Measurements from ENCODE around the gene VWF.

VWF gene

DNA sequence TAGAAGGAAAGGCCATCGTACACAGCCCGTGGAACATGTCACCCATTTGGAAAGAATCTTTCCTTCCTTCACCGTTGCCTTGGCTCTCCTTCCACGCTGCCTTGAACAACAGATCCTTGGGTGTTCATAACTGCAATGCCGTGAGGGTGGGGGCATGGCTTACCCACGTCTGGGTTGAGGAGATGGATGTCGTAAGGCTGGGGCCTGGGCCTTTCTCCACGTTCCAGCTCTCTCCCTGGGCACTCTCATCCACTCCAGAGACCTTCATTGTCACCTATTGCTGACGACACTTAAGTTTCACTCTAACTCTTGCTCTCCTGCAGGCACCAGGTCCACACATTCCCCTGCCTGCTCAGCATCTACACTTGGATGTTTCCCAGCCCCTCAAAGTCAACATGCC is 198.8 kb downstream of the VWF start:
- TF ChIP-seq FOXA1 (IDR thresholded peaks at IDR 0.05) (no peak), NFRKB (IDR thresholded peaks at IDR 0.05) (no peak), LEF1 (IDR thresholded peaks at IDR 0.05; ENCODE audit: borderline replicate concordance) (no peak), ZNF384 (IDR thresholded peaks at IDR 0.05) (no peak), SP1 (IDR thresholded peaks at IDR 0.05) (no peak), SUZ12 (IDR thresholded peaks at IDR 0.05) (no peak), ELF4 (IDR thresholded peaks at IDR 0.05) (no peak), CTBP1 (IDR thresholded peaks at IDR 0.05; ENCODE audit: borderline replicate concordance) (no peak), FOXK2 (IDR thresholded peaks at IDR 0.05) (no peak), BHLHE40 (IDR thresholded peaks at IDR 0.05; ENCODE audit: borderline replicate concordance) (no peak), L3MBTL2 (conservative IDR thresholded peaks at IDR 0.05) (no peak), FOXM1 (IDR thresholded peaks at IDR 0.05; ENCODE audit: borderline replicate concordance) (no peak), HDGF (IDR thresholded peaks at IDR 0.05; ENCODE audit: borderline replicate concordance) (no peak), ARNT (IDR thresholded peaks at IDR 0.05) (no peak), TARDBP (IDR thresholded peaks at IDR 0.05) (no peak)
- TF ChIP-seq, protein P1, sequence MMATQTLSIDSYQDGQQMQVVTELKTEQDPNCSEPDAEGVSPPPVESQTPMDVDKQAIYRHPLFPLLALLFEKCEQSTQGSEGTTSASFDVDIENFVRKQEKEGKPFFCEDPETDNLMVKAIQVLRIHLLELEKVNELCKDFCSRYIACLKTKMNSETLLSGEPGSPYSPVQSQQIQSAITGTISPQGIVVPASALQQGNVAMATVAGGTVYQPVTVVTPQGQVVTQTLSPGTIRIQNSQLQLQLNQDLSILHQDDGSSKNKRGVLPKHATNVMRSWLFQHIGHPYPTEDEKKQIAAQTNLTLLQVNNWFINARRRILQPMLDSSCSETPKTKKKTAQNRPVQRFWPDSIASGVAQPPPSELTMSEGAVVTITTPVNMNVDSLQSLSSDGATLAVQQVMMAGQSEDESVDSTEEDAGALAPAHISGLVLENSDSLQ (IDR thresholded peaks at IDR 0.05) = no peak
- POLR2A ChIA-PET = no interaction called here
- DNase-seq (ENCODE audit: extremely low spot score) = no peak
- CTCF ChIA-PET = no interaction called here

DNA sequence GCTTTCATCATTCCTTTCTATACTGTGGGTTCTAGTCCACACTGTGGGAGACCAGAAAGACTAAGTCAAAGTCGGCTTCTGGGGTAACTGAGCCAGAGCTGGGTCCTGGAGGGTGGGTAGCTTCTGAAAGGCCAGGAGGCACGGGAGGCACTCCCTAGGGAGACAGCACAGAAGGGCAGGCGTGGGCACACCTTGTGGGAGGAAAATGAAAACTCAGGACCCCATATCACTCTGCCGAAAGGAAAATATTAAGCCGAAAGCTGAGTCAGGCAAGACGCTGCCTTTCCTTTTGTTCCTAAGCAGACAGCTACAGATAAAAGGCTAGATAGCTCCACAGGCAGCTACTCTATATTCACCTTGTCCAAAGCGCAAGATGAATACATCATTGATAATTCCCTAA is 200.1 kb downstream of the VWF start:
- ChIA-PET CTCF (no interaction called here), POLR2A (interaction anchor here (0.6 kb wide), 1 partner anchor 13 kb away, joined by 4 read pairs; no protein-coding TSS in a partner anchor)
- TF ChIP-seq, protein P1 (IDR thresholded peaks at IDR 0.05) = no peak
- TF ChIP-seq CTBP1 (IDR thresholded peaks at IDR 0.05; ENCODE audit: borderline replicate concordance) (no peak), HDGF (IDR thresholded peaks at IDR 0.05; ENCODE audit: borderline replicate concordance) (no peak), L3MBTL2 (conservative IDR thresholded peaks at IDR 0.05) (no peak), LEF1 (IDR thresholded peaks at IDR 0.05; ENCODE audit: borderline replicate concordance) (no peak)
- DNase-seq (ENCODE audit: extremely low spot score) = no peak

DNA sequence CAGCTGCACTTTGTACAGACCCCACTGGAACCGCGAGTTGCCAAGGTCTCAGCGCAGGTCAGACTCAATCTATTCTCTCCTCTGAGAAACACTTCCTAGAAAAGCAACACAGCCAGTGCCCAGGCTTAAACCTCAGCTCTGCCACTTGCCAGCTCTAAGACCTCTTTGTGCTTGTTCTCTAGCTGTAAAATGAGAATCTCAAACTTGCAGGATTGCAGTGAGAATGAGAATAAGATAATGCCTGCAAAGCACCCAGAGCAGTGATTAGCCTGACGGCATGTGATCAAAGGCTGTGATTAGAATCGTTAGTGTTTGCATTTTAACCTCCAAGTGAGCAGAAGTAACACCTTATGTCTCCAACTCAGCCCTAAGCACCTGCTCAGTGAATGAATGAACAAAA is 200.7 kb downstream of the VWF start:
- POLR2A ChIA-PET = no interaction called here

DNA sequence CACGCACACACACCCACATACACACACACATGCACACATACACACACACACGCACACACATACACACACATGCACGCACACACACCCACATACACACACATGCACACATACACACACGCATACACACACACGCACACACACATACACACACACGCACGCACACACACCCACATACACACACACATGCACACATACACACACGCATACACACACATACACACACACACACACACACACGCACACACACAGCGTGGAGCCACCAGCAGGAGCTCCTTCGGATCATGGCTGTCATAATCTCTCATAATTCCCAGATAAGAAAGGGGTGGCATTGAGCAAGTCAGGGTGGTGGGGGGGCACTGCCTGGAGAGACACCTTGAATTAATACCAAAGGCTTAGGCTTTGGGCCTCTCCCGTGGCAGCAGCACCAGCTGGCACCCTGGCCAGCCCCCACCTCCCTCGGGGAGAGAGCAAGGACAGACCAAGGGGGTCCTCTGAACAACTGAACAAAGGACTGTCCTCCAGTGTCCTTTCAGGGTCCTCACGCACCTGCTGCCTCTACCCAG is 201.3 kb downstream of the VWF start:
- ChIA-PET POLR2A (no interaction called here), CTCF (no interaction called here)
- no peak for DNase-seq (ENCODE audit: extremely low spot score)
- TF ChIP-seq FOXM1 (IDR thresholded peaks at IDR 0.05; ENCODE audit: borderline replicate concordance) (no peak), ELF4 (IDR thresholded peaks at IDR 0.05) (no peak), TARDBP (IDR thresholded peaks at IDR 0.05) (no peak), SP1 (IDR thresholded peaks at IDR 0.05) (no peak), LEF1 (IDR thresholded peaks at IDR 0.05; ENCODE audit: borderline replicate concordance) (no peak)

More for the DNA sequence above, 200.7 kb downstream of the VWF start:
- DNase-seq (ENCODE audit: extremely low spot score) = no peak
- TF ChIP-seq FOXA1 (IDR thresholded peaks at IDR 0.05) = no peak
- no peak for TF ChIP-seq SUZ12 (IDR thresholded peaks at IDR 0.05)
- TF ChIP-seq FOXK2 (IDR thresholded peaks at IDR 0.05) = no peak
- TF ChIP-seq TARDBP (IDR thresholded peaks at IDR 0.05) = no peak
- no peak for TF ChIP-seq ARNT (IDR thresholded peaks at IDR 0.05)
- no peak for TF ChIP-seq HDGF (IDR thresholded peaks at IDR 0.05; ENCODE audit: borderline replicate concordance)
- no peak for TF ChIP-seq ZNF384 (IDR thresholded peaks at IDR 0.05)
- no peak for TF ChIP-seq L3MBTL2 (conservative IDR thresholded peaks at IDR 0.05)
- TF ChIP-seq CTBP1 (IDR thresholded peaks at IDR 0.05; ENCODE audit: borderline replicate concordance) = no peak
- TF ChIP-seq, protein P1 (IDR thresholded peaks at IDR 0.05) = no peak
- TF ChIP-seq SP1 (IDR thresholded peaks at IDR 0.05) = no peak
- no peak for TF ChIP-seq NFRKB (IDR thresholded peaks at IDR 0.05)
- TF ChIP-seq FOXM1 (IDR thresholded peaks at IDR 0.05; ENCODE audit: borderline replicate concordance) = no peak
- TF ChIP-seq ELF4 (IDR thresholded peaks at IDR 0.05) = no peak
- CTCF ChIA-PET = no interaction called here

DNA sequence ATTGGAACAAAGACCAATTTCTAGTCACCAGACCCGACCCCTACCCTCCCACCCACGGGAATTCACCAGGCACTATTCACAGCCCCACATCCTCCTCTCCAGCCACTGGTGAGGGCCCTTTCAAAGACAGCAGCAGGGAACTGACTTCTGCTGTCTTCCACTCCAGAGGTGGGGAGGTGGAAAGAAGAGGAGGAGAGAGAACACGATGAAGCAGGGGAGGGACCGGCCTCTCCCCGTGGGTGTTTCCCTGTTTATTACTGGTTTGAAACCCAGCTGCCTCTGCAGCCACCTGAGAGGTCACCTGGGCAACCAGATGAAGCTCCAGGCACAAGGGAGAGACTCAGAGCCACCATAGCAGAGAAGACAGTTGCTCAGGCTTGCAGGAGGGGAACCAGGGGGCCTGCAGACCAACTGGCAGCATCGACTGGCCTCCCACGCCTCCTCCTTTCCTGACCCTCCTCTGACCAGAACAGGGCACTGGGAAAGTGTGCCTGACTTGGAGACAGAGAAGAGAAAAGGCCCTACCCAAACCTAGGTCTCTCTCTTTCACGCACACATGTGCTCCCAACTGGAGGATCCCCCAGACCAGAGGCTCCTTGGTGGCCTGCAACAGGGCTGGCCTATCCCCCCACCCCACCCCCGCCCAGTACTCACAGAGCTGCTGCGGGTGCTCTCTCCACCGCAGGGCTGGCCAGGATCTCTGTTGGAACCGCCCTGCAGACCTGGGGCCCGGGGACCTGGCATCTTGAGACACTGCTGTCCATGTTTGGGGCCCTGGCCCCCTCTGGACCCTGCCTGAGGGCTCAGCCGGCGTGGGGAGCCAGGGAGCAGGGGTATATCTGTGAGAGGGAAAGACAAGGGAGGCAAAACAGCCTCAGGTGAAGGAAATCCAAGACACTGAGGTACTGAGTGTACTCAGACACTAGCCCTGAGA is 202.2 kb downstream of the VWF start:
- ChIA-PET CTCF (no interaction called here), POLR2A (no interaction called here)

More for the DNA sequence above, 202.2 kb downstream of the VWF start:
- no peak for DNase-seq (ENCODE audit: extremely low spot score)
- TF ChIP-seq, protein P1 (IDR thresholded peaks at IDR 0.05) = no peak
- TF ChIP-seq SP1 (IDR thresholded peaks at IDR 0.05) (no peak), LEF1 (IDR thresholded peaks at IDR 0.05; ENCODE audit: borderline replicate concordance) (no peak), HDGF (IDR thresholded peaks at IDR 0.05; ENCODE audit: borderline replicate concordance) (no peak), NFRKB (IDR thresholded peaks at IDR 0.05) (no peak), FOXM1 (IDR thresholded peaks at IDR 0.05; ENCODE audit: borderline replicate concordance) (no peak), BHLHE40 (IDR thresholded peaks at IDR 0.05; ENCODE audit: borderline replicate concordance) (no peak), FOXK2 (IDR thresholded peaks at IDR 0.05) (no peak)

All from HEK293T (cell line).